ENCODE measurements around the gene S100A9. TPM values are rescaled to one million over a fixed set of nuclear protein-coding genes. Genes with fewer than 3 reads are reported as not detected.

S100A9 gene
- total and polyA plus RNA-seq, 2 of the 4 experiments (the other 2 are of a cell fraction) = not detected

DNA sequence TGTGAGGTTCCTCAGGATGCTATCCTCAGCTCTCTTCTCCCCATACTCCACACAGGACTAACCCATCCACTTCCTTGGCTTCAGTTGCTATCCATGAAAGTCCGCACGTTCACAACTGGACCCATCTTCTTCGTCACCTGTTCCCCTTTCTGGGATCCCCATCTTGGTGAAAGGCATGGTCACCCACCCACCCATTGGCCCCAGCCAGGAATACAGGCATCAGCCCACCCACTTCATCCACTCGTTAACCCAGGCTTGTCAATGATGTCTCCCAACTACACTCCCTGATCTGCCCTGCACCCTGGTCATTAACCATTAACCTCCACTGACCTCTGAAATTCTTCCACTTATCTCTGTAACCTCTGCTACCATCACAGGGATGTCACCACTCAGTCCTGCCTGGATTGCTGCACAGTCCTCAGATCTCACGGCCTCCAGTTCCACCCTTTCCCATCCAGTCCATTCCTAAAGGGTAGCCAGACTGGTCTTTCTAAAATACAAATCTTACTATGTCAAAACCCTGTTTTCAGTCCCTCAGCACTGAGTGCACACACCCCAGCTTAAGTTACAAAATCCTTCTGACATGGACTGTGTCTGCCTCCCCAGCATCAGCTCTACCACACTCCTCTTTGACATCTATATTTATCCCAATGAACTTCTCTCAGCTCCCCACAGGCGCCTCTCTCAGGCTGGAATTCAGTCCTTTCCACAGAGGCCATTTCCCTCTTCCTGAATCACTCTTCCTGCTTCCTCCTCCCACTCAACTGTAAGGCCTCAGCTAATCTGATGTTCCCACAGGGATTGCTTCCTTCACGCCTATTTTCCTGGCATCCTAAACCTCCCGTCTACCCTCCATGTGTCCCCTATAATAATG lies 19.4 kb upstream of the S100A9 start:
- Histone ChIP-seq H2AK5ac (ENCODE audit: low read depth, low read length) (no peak overlapping the region), H3K4me1 (ENCODE audit: control insufficient read depth, insufficient read depth, low read length) (no peaks in the 10 kb centered on the region), H4K5ac (ENCODE audit: low read depth, low read length) (no peak overlapping the region), H3K9ac (ENCODE audit: low read depth, low read length) (no peak overlapping the region), H3K18ac (ENCODE audit: low read depth, low read length) (no peak overlapping the region), H4K91ac (ENCODE audit: insufficient read depth, low read depth, low read length) (no peak overlapping the region), H3K9me1 (ENCODE audit: insufficient read depth, low read length) (no peaks in the 10 kb centered on the region), H2BK5ac (ENCODE audit: low read depth, low read length, poor library complexity, severe bottlenecking) (no peak overlapping the region), H3K27me3 (ENCODE audit: control insufficient read depth, insufficient read depth, low read length) (no peaks in the 10 kb centered on the region; the same call in 1 of the 2 replicates), H3K36me3 (ENCODE audit: control insufficient read depth, insufficient read depth, low read length) (no peaks in the 10 kb centered on the region), H4K8ac (ENCODE audit: low read depth in 2 of 2, low read length in 2 of 2) (no peak overlapping the region), H3K23ac (ENCODE audit: low read depth, low read length) (no peak overlapping the region), H2AK9ac (replicated peaks; ENCODE audit: low read depth, low read length, poor library complexity) (no peak overlapping the region), H3K79me1 (ENCODE audit: low read depth in 1 of 2, low read length in 2 of 2) (no peaks in the 10 kb centered on the region), H2BK15ac (ENCODE audit: low read depth, low read length) (no peak overlapping the region), H3K4me2 (ENCODE audit: low read depth, low read length) (no peak overlapping the region), H2BK20ac (ENCODE audit: low read depth, low read length) (no peak overlapping the region), H3K27ac (ENCODE audit: insufficient read depth, low read length) (no peak overlapping the region), H2AFZ (replicated peaks; ENCODE audit: low read length, poor library complexity) (no peak overlapping the region), H3K56ac (ENCODE audit: extremely low read depth, insufficient read depth, low read length) (no peak overlapping the region), H3K4me3 (ENCODE audit: insufficient read depth, low read depth, low read length) (no peak overlapping the region), H3K4ac (ENCODE audit: low read depth, low read length) (no peak overlapping the region), H3K14ac (replicated peaks; ENCODE audit: low read depth, low read length) (no peak overlapping the region), H4K20me1 (ENCODE audit: insufficient read depth, low read length) (no peaks in the 10 kb centered on the region), H3K9me3 (ENCODE audit: control insufficient read depth, insufficient read depth, low read length) (no peaks in the 10 kb centered on the region), H2BK120ac (ENCODE audit: low read depth, low read length) (no peak overlapping the region)
- no peak for TF ChIP-seq SMC3 (IDR thresholded peaks at IDR 0.05; ENCODE audit: low read depth, low read length)
- no peak for TF ChIP-seq RFX5 (IDR thresholded peaks at IDR 0.05; ENCODE audit: low read depth, low read length)
- TF ChIP-seq FOS (IDR thresholded peaks at IDR 0.05; ENCODE audit: low read depth, low read length) = no peak
- no peak for TF ChIP-seq RAD21 (IDR thresholded peaks at IDR 0.05; ENCODE audit: low read length)
- no peak for TF ChIP-seq POLR2A (IDR thresholded peaks at IDR 0.05; ENCODE audit: low read depth, low read length)
- no peak for TF ChIP-seq BHLHE40 (IDR thresholded peaks at IDR 0.05; ENCODE audit: low read depth, low read length)
- no peak for TF ChIP-seq RCOR1 (IDR thresholded peaks at IDR 0.05; ENCODE audit: insufficient replicate concordance, low read length)
- TF ChIP-seq CEBPB (IDR thresholded peaks at IDR 0.05; ENCODE audit: low read depth, low read length) = no peak
- TF ChIP-seq MAFK (IDR thresholded peaks at IDR 0.05; ENCODE audit: low read depth, low read length) = no peak
- no peak for TF ChIP-seq CHD1 (IDR thresholded peaks at IDR 0.05; ENCODE audit: low read depth, low read length)
- TF ChIP-seq, protein P1, sequence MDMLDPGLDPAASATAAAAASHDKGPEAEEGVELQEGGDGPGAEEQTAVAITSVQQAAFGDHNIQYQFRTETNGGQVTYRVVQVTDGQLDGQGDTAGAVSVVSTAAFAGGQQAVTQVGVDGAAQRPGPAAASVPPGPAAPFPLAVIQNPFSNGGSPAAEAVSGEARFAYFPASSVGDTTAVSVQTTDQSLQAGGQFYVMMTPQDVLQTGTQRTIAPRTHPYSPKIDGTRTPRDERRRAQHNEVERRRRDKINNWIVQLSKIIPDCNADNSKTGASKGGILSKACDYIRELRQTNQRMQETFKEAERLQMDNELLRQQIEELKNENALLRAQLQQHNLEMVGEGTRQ (IDR thresholded peaks at IDR 0.05; ENCODE audit: low read depth, low read length) = no peak
- TF ChIP-seq, protein P2, sequence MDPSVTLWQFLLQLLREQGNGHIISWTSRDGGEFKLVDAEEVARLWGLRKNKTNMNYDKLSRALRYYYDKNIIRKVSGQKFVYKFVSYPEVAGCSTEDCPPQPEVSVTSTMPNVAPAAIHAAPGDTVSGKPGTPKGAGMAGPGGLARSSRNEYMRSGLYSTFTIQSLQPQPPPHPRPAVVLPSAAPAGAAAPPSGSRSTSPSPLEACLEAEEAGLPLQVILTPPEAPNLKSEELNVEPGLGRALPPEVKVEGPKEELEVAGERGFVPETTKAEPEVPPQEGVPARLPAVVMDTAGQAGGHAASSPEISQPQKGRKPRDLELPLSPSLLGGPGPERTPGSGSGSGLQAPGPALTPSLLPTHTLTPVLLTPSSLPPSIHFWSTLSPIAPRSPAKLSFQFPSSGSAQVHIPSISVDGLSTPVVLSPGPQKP (IDR thresholded peaks at IDR 0.05; ENCODE audit: borderline replicate concordance, low read depth, low read length) = no peak
- TF ChIP-seq, protein P3, sequence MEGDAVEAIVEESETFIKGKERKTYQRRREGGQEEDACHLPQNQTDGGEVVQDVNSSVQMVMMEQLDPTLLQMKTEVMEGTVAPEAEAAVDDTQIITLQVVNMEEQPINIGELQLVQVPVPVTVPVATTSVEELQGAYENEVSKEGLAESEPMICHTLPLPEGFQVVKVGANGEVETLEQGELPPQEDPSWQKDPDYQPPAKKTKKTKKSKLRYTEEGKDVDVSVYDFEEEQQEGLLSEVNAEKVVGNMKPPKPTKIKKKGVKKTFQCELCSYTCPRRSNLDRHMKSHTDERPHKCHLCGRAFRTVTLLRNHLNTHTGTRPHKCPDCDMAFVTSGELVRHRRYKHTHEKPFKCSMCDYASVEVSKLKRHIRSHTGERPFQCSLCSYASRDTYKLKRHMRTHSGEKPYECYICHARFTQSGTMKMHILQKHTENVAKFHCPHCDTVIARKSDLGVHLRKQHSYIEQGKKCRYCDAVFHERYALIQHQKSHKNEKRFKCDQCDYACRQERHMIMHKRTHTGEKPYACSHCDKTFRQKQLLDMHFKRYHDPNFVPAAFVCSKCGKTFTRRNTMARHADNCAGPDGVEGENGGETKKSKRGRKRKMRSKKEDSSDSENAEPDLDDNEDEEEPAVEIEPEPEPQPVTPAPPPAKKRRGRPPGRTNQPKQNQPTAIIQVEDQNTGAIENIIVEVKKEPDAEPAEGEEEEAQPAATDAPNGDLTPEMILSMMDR (conservative IDR thresholded peaks at IDR 0.05; ENCODE audit: low read depth, low read length) = no peak
- no peak for TF ChIP-seq MAZ (IDR thresholded peaks at IDR 0.05; ENCODE audit: borderline replicate concordance, low read depth, low read length)
- no peak for TF ChIP-seq NFE2L2 (IDR thresholded peaks at IDR 0.05; ENCODE audit: low read depth, low read length)
- ChIA-PET CTCF (no interaction called here), POLR2A (ENCODE audit: unreplicated experiment) (no interaction called here)
- DNase-seq (no peak), ATAC-seq (ENCODE audit: low read depth) (no peak)
- intact Hi-C loops (cut with micrococcal nuclease) (no loop called here), dilution Hi-C loops (cut with HindIII; ENCODE audit: low sequenced_read_pairs, unreplicated experiment) (no loop called here), in situ Hi-C loops (cut with MboI; ENCODE audit: low sequenced_read_pairs) (no loop called here)
- no TSS peak for BruUV-seq (replicated peaks)
- WGBS, 2 experiments (ENCODE audit: extremely low coverage in 2 of 2, insufficient read length in 1 of 2) = 39% methylated on average over 5 of the region's 8 CpGs; no CpG with 5 or more reads in 1 of the 2 experiments
